H1 (cell line): Measurements from ENCODE around the gene FANCI. TPM values are rescaled to one million over a fixed set of nuclear protein-coding genes. Genes with fewer than 3 reads are reported as not detected.

Experiments
- ASH2L ChIP-seq: fragments of 200-600, 300-600 bp; sonication (generic); IDR thresholded peaks from one replicate; pipeline ENCODE4 v1.7.1; 2017; ENCODE audit warnings: low read length
- BRCA1 ChIP-seq: IDR thresholded peaks from 2 replicates; pipeline ENCODE4 v1.6.1; 2012; ENCODE audit warnings: low read depth, low read length, improper control_type of control experiment
- CHD2 ChIP-seq: IDR thresholded peaks from 2 replicates; pipeline ENCODE4 v1.6.1; 2012; ENCODE audit warnings: low read length, improper control_type of control experiment
- CREB1 ChIP-seq: IDR thresholded peaks from 2 replicates; pipeline ENCODE4 v1.6.1; 2012; ENCODE audit warnings: inconsistent platforms
- EGR1 ChIP-seq: IDR thresholded peaks from 2 replicates; pipeline ENCODE4 v1.6.1; 2011; ENCODE audit warnings: low read depth, low read length, borderline replicate concordance
- GTF2F1 ChIP-seq: IDR thresholded peaks from 2 replicates; pipeline ENCODE4 v1.6.1; 2012; ENCODE audit warnings: low read depth, low read length, improper control_type of control experiment, borderline replicate concordance
- HDAC6 ChIP-seq: IDR thresholded peaks from one replicate; pipeline ENCODE4 v1.7.1; 2012; ENCODE audit warnings: low read depth, mild to moderate bottlenecking, inconsistent platforms, low read length, moderate library complexity
- KDM4A ChIP-seq: IDR thresholded peaks from one replicate; pipeline ENCODE4 v1.7.1; 2012; ENCODE audit warnings: low read depth, mild to moderate bottlenecking, moderate library complexity, low read length, inconsistent platforms; ENCODE audit not compliant: severe bottlenecking
- PHF8 ChIP-seq: fragments of 200-600 bp; sonication (generic); conservative IDR thresholded peaks from 2 replicates; pipeline ENCODE4 v1.7.1; 2012; ENCODE audit warnings: low read depth, mild to moderate bottlenecking, inconsistent platforms, low read length, moderate library complexity
- POLR2A ChIP-seq, 2 experiments: IDR thresholded peaks; 1 replicate in 1 of 2; 2 replicates in 1 of 2; pipeline ENCODE4 v1.6.1; 2011; ENCODE audit warnings: low read depth in 2 of 2, low read length in 2 of 2, mild to moderate bottlenecking in 2 of 2; ENCODE audit errors: control extremely low read depth in 1 of 2
- POLR2AphosphoS5 ChIP-seq: IDR thresholded peaks from 2 replicates; pipeline ENCODE4 v1.6.1; 2011; ENCODE audit warnings: low read depth, low read length
- RFX5 ChIP-seq: IDR thresholded peaks from 2 replicates; pipeline ENCODE4 v1.6.1; 2011; ENCODE audit warnings: low read depth, low read length, improper control_type of control experiment, borderline replicate concordance
- RXRA ChIP-seq: IDR thresholded peaks from 2 replicates; pipeline ENCODE4 v1.6.1; 2011; ENCODE audit warnings: low read depth, mild to moderate bottlenecking, low read length, moderate library complexity; ENCODE audit not compliant: insufficient read depth
- SRF ChIP-seq: IDR thresholded peaks from 2 replicates; pipeline ENCODE4 v1.6.1; 2011; ENCODE audit warnings: mild to moderate bottlenecking, low read depth, low read length, moderate library complexity
- TAF7 ChIP-seq: optimal IDR thresholded peaks from 2 replicates; pipeline ENCODE3; 2011; ENCODE audit warnings: low read depth, mild to moderate bottlenecking, inconsistent platforms, low read length, moderate library complexity, borderline replicate concordance
- YY1 ChIP-seq: IDR thresholded peaks from 2 replicates; pipeline ENCODE4 v1.6.1; 2011; ENCODE audit warnings: low read depth, mild to moderate bottlenecking, low read length
- polyA plus RNA-seq, 7 experiments: library from polyadenylated mRNA; depleted of rRNA in 3 of 7; stranded (reverse) in 5 of 7; unstranded in 2 of 7; fragments of >200 nt in 5 of 7; fragments of 200-250 nt in 2 of 7; gene quantifications; 1 replicate in 5 of 7; 2 replicates in 1 of 7; 4 replicates in 1 of 7; pipeline versions ENCODE4 v1.2.1 to v1.2.3, GENCODE V29; 2011 to 2013; ENCODE audit warnings: missing spikeins in 2 of 7, mixed read lengths in 2 of 7
- total RNA-seq: library from RNA; stranded (reverse); fragmentation: NEBNext Ultra II Directional; extraction: Animal tissue kit (Norgen Biotek cat#: 25700); gene quantifications from 2 replicates; pipeline ENCODE4 v1.2.1, GENCODE V29; 2021
- TF ChIP-seq, protein P1 (sequence below): IDR thresholded peaks from 2 replicates; pipeline ENCODE4 v1.6.1; 2012; ENCODE audit warnings: low read length, inconsistent platforms
- TF ChIP-seq, protein P2 (sequence below): IDR thresholded peaks from 2 replicates; pipeline ENCODE4 v1.6.1; 2011; ENCODE audit warnings: low read depth, mild to moderate bottlenecking, low read length; ENCODE audit not compliant: insufficient read depth

The FANCI gene
- total and polyA plus RNA-seq, 2 of the 8 experiments (the other 6 are each of a cell fraction or from before 2014, with no cell fraction given): 37.8 to 115 TPM

DNA sequence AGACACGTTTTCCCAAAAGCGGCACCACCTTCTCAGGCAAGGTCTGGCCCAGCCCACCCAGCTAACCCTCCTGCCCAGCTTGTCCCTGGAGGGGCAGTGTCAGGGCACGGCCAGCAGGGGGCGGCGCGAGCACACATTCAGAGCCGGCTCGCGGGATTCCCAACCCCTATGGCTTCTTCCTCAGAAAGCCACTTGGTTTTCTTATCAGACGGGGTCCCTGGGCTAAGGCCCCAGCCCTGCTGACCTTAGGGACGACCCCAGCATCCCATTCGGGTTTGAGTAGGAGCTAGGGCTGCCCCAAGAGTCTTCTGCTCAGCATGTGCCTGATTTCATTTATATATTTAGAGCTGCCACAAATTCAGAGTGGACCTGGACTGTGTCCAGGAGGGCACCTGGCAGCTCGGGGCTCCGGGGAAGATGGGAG is 36.9 kb upstream of the FANCI start (continued):
- TF ChIP-seq, protein P1, sequence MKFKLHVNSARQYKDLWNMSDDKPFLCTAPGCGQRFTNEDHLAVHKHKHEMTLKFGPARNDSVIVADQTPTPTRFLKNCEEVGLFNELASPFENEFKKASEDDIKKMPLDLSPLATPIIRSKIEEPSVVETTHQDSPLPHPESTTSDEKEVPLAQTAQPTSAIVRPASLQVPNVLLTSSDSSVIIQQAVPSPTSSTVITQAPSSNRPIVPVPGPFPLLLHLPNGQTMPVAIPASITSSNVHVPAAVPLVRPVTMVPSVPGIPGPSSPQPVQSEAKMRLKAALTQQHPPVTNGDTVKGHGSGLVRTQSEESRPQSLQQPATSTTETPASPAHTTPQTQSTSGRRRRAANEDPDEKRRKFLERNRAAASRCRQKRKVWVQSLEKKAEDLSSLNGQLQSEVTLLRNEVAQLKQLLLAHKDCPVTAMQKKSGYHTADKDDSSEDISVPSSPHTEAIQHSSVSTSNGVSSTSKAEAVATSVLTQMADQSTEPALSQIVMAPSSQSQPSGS: no peak
- TF ChIP-seq, protein P2, sequence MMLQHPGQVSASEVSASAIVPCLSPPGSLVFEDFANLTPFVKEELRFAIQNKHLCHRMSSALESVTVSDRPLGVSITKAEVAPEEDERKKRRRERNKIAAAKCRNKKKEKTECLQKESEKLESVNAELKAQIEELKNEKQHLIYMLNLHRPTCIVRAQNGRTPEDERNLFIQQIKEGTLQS: no peak
- TF ChIP-seq BRCA1: no peak
- TF ChIP-seq HDAC6: no peak
- TF ChIP-seq RXRA: 0 out of 2 replicates have a peak, but pooled peaks have one; percentile 4
- no peak for TF ChIP-seq EGR1
- TF ChIP-seq CHD2: no peak
- TF ChIP-seq KDM4A: no peak
- no peak for TF ChIP-seq POLR2A (IDR thresholded peaks at IDR 0.05; ENCODE audit: control extremely low read depth in 1 of 2, low read depth in 2 of 2, low read length in 2 of 2)
- no peak for TF ChIP-seq POLR2AphosphoS5
- no peak for TF ChIP-seq GTF2F1
- peak; percentile 76; the same call in 1 of the 2 replicates for TF ChIP-seq YY1
- TF ChIP-seq RFX5: no peak
- TF ChIP-seq CREB1: 0 out of 2 replicates have a peak, but pooled peaks have one; percentile 18
- no peak for TF ChIP-seq TAF7
- no peak for TF ChIP-seq SRF
- TF ChIP-seq PHF8: no peak
- TF ChIP-seq ASH2L: no peak
